ENCODE data around the gene ALLC.

DNA sequence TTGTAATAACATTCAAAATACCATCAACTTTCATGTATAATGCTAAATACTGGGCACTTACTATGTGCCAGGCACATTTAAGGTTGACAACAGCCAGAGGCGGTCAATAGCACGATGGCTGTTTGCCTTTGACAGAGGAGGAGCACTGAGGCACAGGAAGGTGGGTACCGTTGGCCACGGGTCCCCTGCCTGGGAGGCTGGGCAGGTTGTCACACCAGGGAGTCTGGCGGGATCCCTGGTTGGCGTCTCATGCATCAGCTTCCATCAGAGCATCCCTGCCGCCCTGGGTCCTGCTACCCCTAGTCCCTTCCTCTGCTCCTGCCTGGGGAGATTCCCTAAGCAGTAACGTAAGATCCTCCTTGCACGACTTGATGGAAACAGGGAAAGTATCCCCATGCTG is 19.4 kb downstream of the ALLC start:
- TF ChIP-seq, protein P1, sequence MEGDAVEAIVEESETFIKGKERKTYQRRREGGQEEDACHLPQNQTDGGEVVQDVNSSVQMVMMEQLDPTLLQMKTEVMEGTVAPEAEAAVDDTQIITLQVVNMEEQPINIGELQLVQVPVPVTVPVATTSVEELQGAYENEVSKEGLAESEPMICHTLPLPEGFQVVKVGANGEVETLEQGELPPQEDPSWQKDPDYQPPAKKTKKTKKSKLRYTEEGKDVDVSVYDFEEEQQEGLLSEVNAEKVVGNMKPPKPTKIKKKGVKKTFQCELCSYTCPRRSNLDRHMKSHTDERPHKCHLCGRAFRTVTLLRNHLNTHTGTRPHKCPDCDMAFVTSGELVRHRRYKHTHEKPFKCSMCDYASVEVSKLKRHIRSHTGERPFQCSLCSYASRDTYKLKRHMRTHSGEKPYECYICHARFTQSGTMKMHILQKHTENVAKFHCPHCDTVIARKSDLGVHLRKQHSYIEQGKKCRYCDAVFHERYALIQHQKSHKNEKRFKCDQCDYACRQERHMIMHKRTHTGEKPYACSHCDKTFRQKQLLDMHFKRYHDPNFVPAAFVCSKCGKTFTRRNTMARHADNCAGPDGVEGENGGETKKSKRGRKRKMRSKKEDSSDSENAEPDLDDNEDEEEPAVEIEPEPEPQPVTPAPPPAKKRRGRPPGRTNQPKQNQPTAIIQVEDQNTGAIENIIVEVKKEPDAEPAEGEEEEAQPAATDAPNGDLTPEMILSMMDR (IDR thresholded peaks at IDR 0.05 in 4 of 5, conservative IDR thresholded peaks at IDR 0.05 in 1 of 5): no peak
- TF ChIP-seq POLR2A (IDR thresholded peaks at IDR 0.05): no peak

All from gastrocnemius medialis (tissue), 4 donors.